Nucleus accumbens (tissue), 56 donors: ENCODE measurements around the gene TMIGD3.

Source experiments
- DNase-seq, 56 donors: peaks; one replicate each; lab custom pipeline; 2025; lab: John Stamatoyannopoulos, UW

The TMIGD3 gene

GRCh38 chr1:111476761-111477309, 26.6 kb downstream of the TMIGD3 start:
- no peak for DNase-seq

GRCh38 chr1:111476214-111476613, 27.2 kb downstream of the TMIGD3 start:
- no peak for DNase-seq

DNA sequence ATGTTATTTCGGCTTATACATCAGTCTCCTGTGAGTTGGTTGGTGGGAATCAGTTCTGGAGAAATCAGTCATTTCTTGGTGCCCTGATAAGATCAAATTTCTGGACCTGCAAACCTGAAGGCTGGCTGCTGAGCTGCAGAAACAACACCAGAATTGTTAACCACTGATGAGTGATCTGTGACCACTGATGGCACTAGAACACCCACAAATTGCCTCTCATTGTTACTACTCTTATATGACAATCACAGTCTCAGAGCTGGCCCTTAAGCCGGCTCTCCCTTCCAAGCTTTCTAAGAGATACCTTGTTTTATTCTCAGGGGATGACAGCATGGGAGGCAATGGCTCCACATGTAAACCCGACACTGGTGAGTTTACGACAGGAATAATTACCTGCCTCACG, 27.7 kb downstream of the TMIGD3 start:
- no peak for DNase-seq

- no peak for DNase-seq
These were observed 28.9 kb downstream of the TMIGD3 start for GRCh38 chr1:111474521-111474920.

GRCh38 chr1:111474106-111474505, 29.3 kb downstream of the TMIGD3 start:
- DNase-seq = no peak

DNA sequence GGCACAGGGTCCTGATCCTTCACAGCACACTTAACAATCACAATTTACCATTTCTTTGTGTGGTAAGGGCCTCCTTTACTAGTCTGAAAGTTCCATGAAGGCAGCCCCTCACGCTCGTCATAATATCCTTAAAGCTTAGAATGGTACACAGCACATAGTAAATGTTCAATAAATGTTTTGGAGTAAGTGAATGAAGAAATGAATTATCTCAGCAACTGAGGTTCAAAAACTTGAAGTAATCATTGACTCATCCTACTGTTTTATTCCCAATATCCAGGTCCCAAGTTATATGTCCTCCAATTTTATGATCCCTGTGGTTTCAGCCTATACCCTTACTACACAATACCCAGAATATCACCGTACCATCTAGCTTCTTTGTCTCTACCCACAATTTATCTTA, 31.9 kb downstream of the TMIGD3 start:
- no peak for DNase-seq

GRCh38 chr1:111471012-111471411, 32.4 kb downstream of the TMIGD3 start:
- peak in 11 of 56 donors; percentile 6 to 41 (median 17) for DNase-seq

DNA sequence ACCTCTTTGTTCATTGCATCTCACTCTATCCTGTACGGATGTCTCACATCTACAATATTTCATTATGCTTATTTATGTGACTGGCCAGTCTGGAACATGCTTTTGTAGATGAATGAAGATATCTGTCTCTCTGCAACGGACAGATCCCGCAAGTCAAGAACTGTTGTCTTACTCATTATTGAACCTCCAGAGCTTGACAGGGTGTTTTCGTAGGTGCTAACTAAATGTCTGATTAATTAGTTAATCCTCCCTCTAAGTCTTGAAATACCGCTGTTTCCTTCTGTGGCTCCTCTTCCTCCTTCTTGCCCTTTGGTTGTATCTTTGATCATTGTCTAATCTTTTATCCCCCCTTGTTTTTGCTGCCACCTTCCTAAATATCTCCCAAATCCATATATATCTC, 32.8 kb downstream of the TMIGD3 start:
- no peak for DNase-seq

GRCh38 chr1:111469539-111469938, 33.9 kb downstream of the TMIGD3 start:
- DNase-seq = no peak

GRCh38 chr1:111468717-111469100, 34.7 kb downstream of the TMIGD3 start:
- DNase-seq = no peak

DNA sequence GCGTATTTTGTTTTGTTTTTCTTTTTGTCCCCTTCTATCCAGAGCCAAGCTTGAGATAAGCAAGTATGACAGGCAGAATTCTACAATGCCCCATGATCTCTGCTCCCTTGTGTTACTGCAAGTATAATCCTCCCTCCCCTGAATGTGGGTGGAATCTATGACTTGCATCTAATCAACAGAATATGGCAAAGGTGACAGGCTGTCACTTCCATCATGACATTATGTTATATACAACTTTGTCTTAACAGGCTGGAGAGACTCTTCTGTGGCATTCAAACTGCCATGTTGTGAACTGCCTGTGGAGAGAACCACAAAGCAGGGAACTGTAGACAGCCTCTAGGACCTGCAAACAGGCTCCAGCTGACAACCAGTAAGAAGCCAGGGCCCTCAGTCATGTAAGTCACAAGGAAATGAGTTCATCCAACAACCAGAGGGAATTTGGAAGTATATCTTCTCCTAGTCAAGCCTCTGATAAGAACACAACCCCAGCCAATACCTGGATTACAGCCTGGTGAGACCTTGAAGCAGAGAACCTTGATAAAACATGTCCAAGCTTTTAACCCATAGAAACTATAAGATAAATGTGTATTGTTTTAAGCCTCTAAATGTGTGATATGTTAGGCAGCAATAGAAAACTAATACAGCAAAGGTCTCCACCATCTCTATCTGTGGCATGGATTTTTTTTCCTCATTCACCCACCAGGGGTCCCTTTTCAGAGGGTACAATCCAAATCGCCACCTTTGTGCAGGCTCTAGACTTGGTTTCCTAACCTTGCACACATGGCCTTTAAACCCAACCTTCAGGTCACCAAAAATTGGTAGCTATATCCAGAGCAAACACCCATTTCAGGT, 35.3 kb downstream of the TMIGD3 start:
- no peak for DNase-seq

DNA sequence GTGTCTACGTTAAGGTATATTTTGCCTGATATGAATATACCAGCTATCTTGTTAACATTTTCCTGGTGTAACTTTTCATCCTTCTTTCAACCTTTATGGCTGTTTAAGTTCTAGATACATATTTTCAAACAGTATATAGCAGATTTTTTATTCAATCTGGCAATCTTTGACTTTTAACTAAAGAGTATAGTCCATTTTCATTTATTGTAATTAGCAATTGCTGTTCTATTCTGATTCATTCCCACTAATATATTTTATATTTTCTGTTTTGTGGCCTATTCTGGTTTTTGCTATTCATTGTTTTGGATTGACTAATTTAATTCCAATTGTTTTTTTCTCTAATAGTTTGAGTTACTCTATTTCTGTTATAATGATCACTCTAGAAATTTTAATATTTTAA, 37.0 kb downstream of the TMIGD3 start:
- no peak for DNase-seq

- no peak for DNase-seq
These were observed 37.7 kb downstream of the TMIGD3 start for GRCh38 chr1:111465754-111466153.

- DNase-seq = no peak
These were observed 40.3 kb downstream of the TMIGD3 start for GRCh38 chr1:111463029-111463683.

- no peak for DNase-seq
These were observed 40.9 kb downstream of the TMIGD3 start for GRCh38 chr1:111462370-111463028.

- no peak for DNase-seq
These were observed 41.7 kb downstream of the TMIGD3 start for GRCh38 chr1:111461765-111462164.

DNA sequence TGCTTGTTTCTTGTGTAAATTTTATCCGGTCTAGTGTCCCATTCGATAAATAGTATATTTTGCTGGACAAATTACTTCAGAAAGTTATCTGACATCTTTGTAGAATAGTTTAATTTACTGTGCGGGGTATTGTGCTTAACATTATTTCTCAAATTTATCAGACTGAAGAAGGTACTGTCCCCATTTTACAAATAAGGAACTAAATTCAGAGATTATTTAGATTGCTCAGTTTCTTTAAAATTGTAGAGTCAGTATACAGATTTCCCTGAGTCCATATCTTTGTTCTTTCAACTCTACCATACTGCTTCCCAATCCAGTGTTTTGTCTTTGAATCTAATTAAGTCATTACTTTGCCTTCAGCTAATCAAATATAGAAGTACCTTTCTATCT, 47.8 kb downstream of the TMIGD3 start:
- no peak for DNase-seq

DNA sequence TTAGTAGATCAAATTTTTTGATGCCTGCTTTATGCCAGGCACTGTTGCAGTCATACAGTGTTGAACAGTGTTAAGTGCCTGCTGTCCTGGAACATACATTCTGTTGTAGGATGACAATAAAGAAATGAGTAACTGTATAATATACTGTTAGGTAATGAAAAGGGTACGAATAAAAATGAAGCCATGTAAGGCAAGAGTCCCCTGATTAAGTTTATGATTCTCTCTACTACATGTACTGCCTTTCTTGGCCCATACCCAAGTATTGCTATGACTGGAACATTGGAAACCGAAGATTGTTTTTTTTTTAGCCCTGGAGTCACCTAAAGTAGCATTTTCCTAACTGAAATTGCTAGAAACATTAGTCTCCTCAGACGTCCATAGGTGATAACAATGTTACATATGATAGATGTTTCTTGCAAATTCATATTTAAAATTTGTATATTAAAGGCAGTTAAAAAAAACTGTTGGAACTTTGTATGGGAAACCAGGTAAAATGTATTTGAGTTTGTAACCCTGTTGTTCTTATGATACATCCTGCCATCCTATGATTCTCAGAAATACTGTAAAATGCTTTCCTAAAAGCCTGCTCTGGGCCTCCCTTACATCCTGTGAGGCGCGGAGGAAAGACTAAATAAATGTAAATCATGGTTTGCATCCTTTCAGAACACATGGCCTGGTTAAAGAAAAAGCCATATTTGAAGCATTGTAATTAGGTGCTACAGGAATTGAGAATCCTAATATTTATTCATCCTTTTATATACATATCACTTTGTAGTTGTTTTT, 48.4 kb downstream of the TMIGD3 start:
- DNase-seq = no peak

DNA sequence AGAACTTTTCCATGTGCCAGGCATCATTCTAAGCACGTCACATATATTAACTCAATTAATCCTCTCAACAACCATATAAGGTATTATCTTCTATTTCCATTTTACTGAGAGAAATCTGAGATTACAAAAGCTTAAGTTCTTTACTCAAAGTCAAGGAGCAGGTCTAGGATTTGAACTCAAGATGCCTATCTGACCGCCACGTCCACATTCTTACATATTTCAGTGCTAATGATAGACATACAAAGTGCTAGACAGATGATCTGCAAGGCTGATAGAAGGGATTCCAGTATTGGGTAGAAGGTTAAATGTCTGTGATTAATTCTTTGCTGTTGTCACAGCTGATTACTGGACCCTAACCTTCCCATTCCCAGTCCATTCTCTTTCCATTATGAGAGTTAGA, 49.7 kb downstream of the TMIGD3 start:
- no peak for DNase-seq

DNA sequence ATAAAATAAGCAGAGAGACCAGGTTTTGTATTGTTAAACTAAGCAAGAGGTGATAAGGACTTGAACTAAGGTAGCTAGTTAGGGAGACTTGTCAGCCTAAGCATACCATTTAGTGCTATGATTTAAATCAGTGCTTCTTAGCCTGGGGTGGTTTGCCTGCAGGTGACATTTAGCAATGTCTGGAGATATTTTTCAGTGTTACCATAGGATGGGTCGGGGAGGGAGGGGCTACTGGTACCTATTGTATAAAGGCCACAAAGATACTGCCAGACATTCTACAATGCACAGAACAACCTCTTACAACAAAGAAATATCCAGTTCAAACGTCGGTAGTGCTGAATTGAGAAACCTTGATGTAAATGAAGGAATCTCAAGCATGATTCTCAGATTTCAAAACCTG, 50.9 kb downstream of the TMIGD3 start:
- DNase-seq = no peak

- no peak for DNase-seq
These were observed 53.2 kb downstream of the TMIGD3 start for GRCh38 chr1:111450185-111450584.
